GM18517 (cell line): ENCODE measurements around the gene TRAPPC3.

Source experiments
- ATAC-seq: cut with Tn5 transposase; IDR thresholded peaks from one replicate; pipeline ENCODE4 v1.9.1; 2021; ENCODE audit warnings: mild to moderate bottlenecking, moderate library complexity; ENCODE audit not compliant: unreplicated experiment

The TRAPPC3 gene

GRCh38 chr1:36154335-36154734 lies 5.0 kb upstream of the TRAPPC3 start:
- no peak for ATAC-seq

GRCh38 chr1:36153476-36153875 lies 4.2 kb upstream of the TRAPPC3 start:
- no peak for ATAC-seq

- ATAC-seq: no peak
Observed at GRCh38 chr1:36151845-36152203, 2.5 kb upstream of the TRAPPC3 start.

GRCh38 chr1:36151134-36151844 lies 2.0 kb upstream of the TRAPPC3 start:
- no peak for ATAC-seq

GRCh38 chr1:36150296-36151133 lies 1.2 kb upstream of the TRAPPC3 start:
- ATAC-seq: peak; percentile 37

- no peak for ATAC-seq
Observed at GRCh38 chr1:36149973-36150295, 648 bp upstream of the TRAPPC3 start.

- peak; percentile 4 for ATAC-seq
Observed at GRCh38 chr1:36148821-36149236, 457 bp downstream of the TRAPPC3 start.

- ATAC-seq: no peak
Observed at GRCh38 chr1:36144413-36144812, 4.9 kb downstream of the TRAPPC3 start.

GRCh38 chr1:36143424-36143823 lies 5.9 kb downstream of the TRAPPC3 start:
- ATAC-seq: no peak

GRCh38 chr1:36142121-36142520 lies 7.2 kb downstream of the TRAPPC3 start:
- no peak for ATAC-seq

- ATAC-seq: no peak
Observed at GRCh38 chr1:36139521-36139920, 9.8 kb downstream of the TRAPPC3 start.

GRCh38 chr1:36137776-36138175 lies 11.5 kb downstream of the TRAPPC3 start:
- no peak for ATAC-seq

GRCh38 chr1:36137226-36137625 lies 12.1 kb downstream of the TRAPPC3 start:
- no peak for ATAC-seq

- ATAC-seq: no peak
Observed at GRCh38 chr1:36136535-36136934, 12.8 kb downstream of the TRAPPC3 start.

GRCh38 chr1:36135796-36136195 lies 13.5 kb downstream of the TRAPPC3 start:
- no peak for ATAC-seq

GRCh38 chr1:36135330-36135667 lies 14.0 kb downstream of the TRAPPC3 start:
- ATAC-seq: no peak

GRCh38 chr1:36134505-36135329 lies 14.6 kb downstream of the TRAPPC3 start:
- no peak for ATAC-seq

GRCh38 chr1:36134031-36134430 lies 15.3 kb downstream of the TRAPPC3 start:
- no peak for ATAC-seq

- no peak for ATAC-seq
Observed at GRCh38 chr1:36133484-36133883, 15.8 kb downstream of the TRAPPC3 start.

GRCh38 chr1:36132029-36132428 lies 17.3 kb downstream of the TRAPPC3 start:
- ATAC-seq: no peak

GRCh38 chr1:36128905-36129206 lies 20.4 kb downstream of the TRAPPC3 start:
- ATAC-seq: no peak
